ENCODE measurements around the gene KCNQ1. TPM values are rescaled to one million over a fixed set of nuclear protein-coding genes. Genes with fewer than 3 reads are reported as not detected.

KCNQ1 gene
- total and polyA plus RNA-seq, 9 of the 15 experiments (the other 6 are each of a cell fraction or from before 2014, with no cell fraction given): 0.44 TPM; not detected in 8

- Histone ChIP-seq H3K27me3 (ENCODE audit: control insufficient read depth in 2 of 2, insufficient read depth in 2 of 2, low read length in 2 of 2) (no peaks in the 10 kb centered on the region), H3K79me2 (ENCODE audit: control insufficient read depth, insufficient read depth, low read length) (peaks cover 100% of the 10 kb centered on the region), H3K36me3 (ENCODE audit: control insufficient read depth, insufficient read depth, low read length) (peaks cover 68% of the 10 kb centered on the region), H3K9me3 (replicated peaks; ENCODE audit: control insufficient read depth, insufficient read depth, low read depth, low read length) (no peaks in the 10 kb centered on the region), H3K4me1 (replicated peaks in 1 of 2; ENCODE audit: control insufficient read depth in 2 of 2, insufficient read depth in 2 of 2, low read length in 2 of 2) (peaks cover 7 to 11% of the 10 kb centered on the region in 2 experiments; a peak in 4 of 5 replicates), H3K9me1 (ENCODE audit: control insufficient read depth, insufficient read depth, low read length) (peaks cover 11% of the 10 kb centered on the region), H3K4me3 (no peak overlapping the region), H3K9ac (ENCODE audit: insufficient read depth in 1 of 2, low read depth in 2 of 2, low read length in 2 of 2) (no peak overlapping the region), H3K4me2 (ENCODE audit: insufficient read depth, low read length) (no peak overlapping the region), H4K20me1 (replicated peaks; ENCODE audit: control insufficient read depth, insufficient read depth, low read length) (peaks cover 80% of the 10 kb centered on the region), H2AFZ (ENCODE audit: low read depth, low read length) (no peak overlapping the region), H3K27ac (ENCODE audit: extremely low read depth, low read depth, low read length) (no peak overlapping the region)
- ChIA-PET POLR2A (interaction anchor here (0.8 kb wide), 1 partner anchor 130 kb away, joined by 3 read pairs; no protein-coding TSS in a partner anchor), CTCF (ENCODE audit: low intra/inter-chr PET ratio) (no interaction called here)
- BruUV-seq (replicated peaks): no TSS peak
- intact Hi-C loops (cut with micrococcal nuclease): loop anchor here (10.0 kb wide), 1 partner anchor 160 kb away; no protein-coding TSS in a partner anchor
- FAIRE-seq (peak; percentile 59), ATAC-seq (no peak), DNase-seq (ENCODE audit: extremely low read depth in 1 of 4, low spot score in 3 of 4) (no peak)
- WGBS (ENCODE audit: insufficient coverage, low coverage, missing lambda C conversion rate): 60% methylated on average over 7 of the region's 7 CpGs
- in situ Hi-C loops (cut with MboI): no loop called here
- TF ChIP-seq ATF7 (IDR thresholded peaks at IDR 0.05): no peak
- TF ChIP-seq CBX1 (IDR thresholded peaks at IDR 0.05; ENCODE audit: low read depth): no peak
- TF ChIP-seq PHF8 (IDR thresholded peaks at IDR 0.05; ENCODE audit: borderline replicate concordance, low read length): no peak
- TF ChIP-seq JUN (IDR thresholded peaks at IDR 0.05; ENCODE audit: borderline replicate concordance, low read depth, low read length): no peak
- no peak for TF ChIP-seq JUN (CRISPR knock-in tag; IDR thresholded peaks at IDR 0.05; ENCODE audit: borderline replicate concordance)
- no peak for TF ChIP-seq MYBL2 (IDR thresholded peaks at IDR 0.05; ENCODE audit: low read depth)
- TF ChIP-seq MYBL2 (CRISPR knock-in tag; IDR thresholded peaks at IDR 0.05; ENCODE audit: borderline replicate concordance): no peak
- no peak for TF ChIP-seq BRD4 (IDR thresholded peaks at IDR 0.05)
- TF ChIP-seq, protein P1, sequence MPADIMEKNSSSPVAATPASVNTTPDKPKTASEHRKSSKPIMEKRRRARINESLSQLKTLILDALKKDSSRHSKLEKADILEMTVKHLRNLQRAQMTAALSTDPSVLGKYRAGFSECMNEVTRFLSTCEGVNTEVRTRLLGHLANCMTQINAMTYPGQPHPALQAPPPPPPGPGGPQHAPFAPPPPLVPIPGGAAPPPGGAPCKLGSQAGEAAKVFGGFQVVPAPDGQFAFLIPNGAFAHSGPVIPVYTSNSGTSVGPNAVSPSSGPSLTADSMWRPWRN (IDR thresholded peaks at IDR 0.05; ENCODE audit: low read depth): no peak
- no peak for TF ChIP-seq RBM25 (IDR thresholded peaks at IDR 0.05; ENCODE audit: low read depth, low read length, severe bottlenecking)
- no peak for TF ChIP-seq TAF7 (tag; IDR thresholded peaks at IDR 0.05)
- TF ChIP-seq STAT5A (IDR thresholded peaks at IDR 0.05; ENCODE audit: borderline replicate concordance, low read length): no peak
- TF ChIP-seq FOXK2 (conservative IDR thresholded peaks at IDR 0.05 in 1 of 2, IDR thresholded peaks at IDR 0.05 in 1 of 2; ENCODE audit: low read depth in 2 of 2): no peak
- TF ChIP-seq SMC3 (conservative IDR thresholded peaks at IDR 0.05; ENCODE audit: insufficient read depth, low read depth, low read length): no peak
- TF ChIP-seq ZNF75A (CRISPR knock-in tag; IDR thresholded peaks at IDR 0.05): no peak
- TF ChIP-seq HMGN3 (IDR thresholded peaks at IDR 0.05; ENCODE audit: borderline replicate concordance, extremely low read depth, insufficient read length, low read depth, low read length): no peak
- TF ChIP-seq KLF16 (IDR thresholded peaks at IDR 0.05): no peak
- TF ChIP-seq, protein P2, sequence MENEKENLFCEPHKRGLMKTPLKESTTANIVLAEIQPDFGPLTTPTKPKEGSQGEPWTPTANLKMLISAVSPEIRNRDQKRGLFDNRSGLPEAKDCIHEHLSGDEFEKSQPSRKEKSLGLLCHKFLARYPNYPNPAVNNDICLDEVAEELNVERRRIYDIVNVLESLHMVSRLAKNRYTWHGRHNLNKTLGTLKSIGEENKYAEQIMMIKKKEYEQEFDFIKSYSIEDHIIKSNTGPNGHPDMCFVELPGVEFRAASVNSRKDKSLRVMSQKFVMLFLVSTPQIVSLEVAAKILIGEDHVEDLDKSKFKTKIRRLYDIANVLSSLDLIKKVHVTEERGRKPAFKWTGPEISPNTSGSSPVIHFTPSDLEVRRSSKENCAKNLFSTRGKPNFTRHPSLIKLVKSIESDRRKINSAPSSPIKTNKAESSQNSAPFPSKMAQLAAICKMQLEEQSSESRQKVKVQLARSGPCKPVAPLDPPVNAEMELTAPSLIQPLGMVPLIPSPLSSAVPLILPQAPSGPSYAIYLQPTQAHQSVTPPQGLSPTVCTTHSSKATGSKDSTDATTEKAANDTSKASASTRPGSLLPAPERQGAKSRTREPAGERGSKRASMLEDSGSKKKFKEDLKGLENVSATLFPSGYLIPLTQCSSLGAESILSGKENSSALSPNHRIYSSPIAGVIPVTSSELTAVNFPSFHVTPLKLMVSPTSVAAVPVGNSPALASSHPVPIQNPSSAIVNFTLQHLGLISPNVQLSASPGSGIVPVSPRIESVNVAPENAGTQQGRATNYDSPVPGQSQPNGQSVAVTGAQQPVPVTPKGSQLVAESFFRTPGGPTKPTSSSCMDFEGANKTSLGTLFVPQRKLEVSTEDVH (IDR thresholded peaks at IDR 0.05; ENCODE audit: low read depth, partially characterized antibody): no peak
- TF ChIP-seq, protein P3, sequence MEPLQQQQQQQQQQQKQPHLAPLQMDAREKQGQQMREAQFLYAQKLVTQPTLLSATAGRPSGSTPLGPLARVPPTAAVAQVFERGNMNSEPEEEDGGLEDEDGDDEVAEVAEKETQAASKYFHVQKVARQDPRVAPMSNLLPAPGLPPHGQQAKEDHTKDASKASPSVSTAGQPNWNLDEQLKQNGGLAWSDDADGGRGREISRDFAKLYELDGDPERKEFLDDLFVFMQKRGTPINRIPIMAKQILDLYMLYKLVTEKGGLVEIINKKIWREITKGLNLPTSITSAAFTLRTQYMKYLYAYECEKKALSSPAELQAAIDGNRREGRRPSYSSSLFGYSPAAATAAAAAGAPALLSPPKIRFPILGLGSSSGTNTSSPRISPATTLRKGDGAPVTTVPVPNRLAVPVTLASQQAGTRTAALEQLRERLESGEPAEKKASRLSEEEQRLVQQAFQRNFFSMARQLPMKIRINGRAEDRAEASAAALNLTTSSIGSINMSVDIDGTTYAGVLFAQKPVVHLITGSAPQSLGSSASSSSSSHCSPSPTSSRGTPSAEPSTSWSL (CRISPR knock-in tag; IDR thresholded peaks at IDR 0.05; ENCODE audit: borderline replicate concordance): no peak
- no peak for TF ChIP-seq ZNF23 (CRISPR knock-in tag; IDR thresholded peaks at IDR 0.05)
Measured at GRCh38 chr11:2694495-2694894, 249.7 kb downstream of the KCNQ1 start.
